Subcutaneous adipose tissue (tissue), 4 donors: ENCODE data around the gene MSI2. TPM values are rescaled to one million over a fixed set of nuclear protein-coding genes. Genes with fewer than 3 reads are reported as not detected.

Source experiments
- total RNA-seq, 4 donors: library from RNA; depleted of rRNA; stranded (reverse); fragments of >200 nt; gene quantifications; one replicate each; pipeline ENCODE4 v1.1.0, GENCODE V29; 2016
- TF ChIP-seq, protein P1 (sequence below): fragments of 450-650 bp; IDR thresholded peaks from one replicate; pipeline ENCODE4 v1.5.1; 2016; ENCODE audit warnings: low read depth, mild to moderate bottlenecking, control low read depth, antibody characterized with exemption, moderate library complexity

The MSI2 gene
- total RNA-seq, 4 donors from 2014 or later: 9.5 to 12.9 (median 10.9) TPM

DNA sequence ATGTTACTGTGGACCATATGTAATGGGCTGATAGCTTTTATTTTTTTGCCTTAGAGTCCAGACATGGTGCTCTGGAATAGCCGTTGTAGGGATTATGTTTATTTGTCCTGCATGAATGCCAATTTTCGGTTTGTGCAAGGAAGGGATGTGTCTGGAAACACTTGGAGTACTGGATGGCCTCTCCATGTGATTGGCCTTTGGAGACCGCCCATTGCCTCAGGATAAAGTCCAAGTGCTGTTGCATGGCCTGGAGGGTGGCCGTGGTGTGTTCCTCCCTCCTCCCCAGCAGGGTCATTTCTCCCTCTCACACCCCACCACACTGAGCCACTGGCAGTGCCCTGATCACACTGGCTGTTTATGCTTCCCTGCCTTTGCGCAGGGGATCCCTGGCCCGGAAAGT, 93.9 kb downstream of the MSI2 start:
- TF ChIP-seq, protein P1, sequence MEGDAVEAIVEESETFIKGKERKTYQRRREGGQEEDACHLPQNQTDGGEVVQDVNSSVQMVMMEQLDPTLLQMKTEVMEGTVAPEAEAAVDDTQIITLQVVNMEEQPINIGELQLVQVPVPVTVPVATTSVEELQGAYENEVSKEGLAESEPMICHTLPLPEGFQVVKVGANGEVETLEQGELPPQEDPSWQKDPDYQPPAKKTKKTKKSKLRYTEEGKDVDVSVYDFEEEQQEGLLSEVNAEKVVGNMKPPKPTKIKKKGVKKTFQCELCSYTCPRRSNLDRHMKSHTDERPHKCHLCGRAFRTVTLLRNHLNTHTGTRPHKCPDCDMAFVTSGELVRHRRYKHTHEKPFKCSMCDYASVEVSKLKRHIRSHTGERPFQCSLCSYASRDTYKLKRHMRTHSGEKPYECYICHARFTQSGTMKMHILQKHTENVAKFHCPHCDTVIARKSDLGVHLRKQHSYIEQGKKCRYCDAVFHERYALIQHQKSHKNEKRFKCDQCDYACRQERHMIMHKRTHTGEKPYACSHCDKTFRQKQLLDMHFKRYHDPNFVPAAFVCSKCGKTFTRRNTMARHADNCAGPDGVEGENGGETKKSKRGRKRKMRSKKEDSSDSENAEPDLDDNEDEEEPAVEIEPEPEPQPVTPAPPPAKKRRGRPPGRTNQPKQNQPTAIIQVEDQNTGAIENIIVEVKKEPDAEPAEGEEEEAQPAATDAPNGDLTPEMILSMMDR: no peak

- TF ChIP-seq, protein P1: no peak
Observed at GRCh38 chr17:57352665-57353175, 96.4 kb downstream of the MSI2 start.

- TF ChIP-seq, protein P1: no peak
Observed at GRCh38 chr17:57354673-57355072, 98.3 kb downstream of the MSI2 start.

GRCh38 chr17:57355090-57355859, 99.0 kb downstream of the MSI2 start:
- TF ChIP-seq, protein P1: no peak

GRCh38 chr17:57356153-57356718, 99.9 kb downstream of the MSI2 start:
- TF ChIP-seq, protein P1: no peak

DNA sequence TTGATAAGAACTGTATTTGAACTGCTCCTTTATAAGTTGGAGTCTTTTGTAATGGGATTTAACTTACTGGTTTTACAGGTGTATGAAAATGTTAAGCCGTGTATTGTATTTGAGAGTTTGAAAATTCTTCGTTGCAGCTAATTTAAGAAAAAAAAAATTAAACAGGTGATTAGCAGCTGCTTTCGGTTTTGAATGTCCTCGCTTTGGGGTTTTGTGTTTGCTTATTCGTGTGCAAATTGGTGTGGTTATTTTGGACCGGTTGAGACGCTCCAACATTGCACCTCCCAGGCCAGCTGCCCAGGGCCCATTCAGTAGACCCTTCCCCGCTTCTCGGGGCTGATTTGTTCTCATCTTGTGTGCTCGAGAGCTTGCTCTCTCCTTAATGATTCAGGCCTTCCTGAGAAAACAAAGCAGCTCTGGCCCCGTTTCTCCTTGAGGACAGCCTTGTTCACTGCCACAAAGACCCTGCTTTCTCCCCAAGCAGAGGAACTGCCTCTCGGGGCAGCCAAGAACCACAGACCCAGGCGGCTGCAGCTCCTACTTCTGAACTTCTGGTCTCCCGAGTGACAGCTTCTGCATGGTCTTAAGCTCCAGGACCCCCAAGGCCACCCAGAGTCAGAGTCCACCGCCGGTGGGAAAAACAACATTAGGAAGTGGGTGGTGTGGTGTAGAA, 100.5 kb downstream of the MSI2 start:
- TF ChIP-seq, protein P1: no peak

DNA sequence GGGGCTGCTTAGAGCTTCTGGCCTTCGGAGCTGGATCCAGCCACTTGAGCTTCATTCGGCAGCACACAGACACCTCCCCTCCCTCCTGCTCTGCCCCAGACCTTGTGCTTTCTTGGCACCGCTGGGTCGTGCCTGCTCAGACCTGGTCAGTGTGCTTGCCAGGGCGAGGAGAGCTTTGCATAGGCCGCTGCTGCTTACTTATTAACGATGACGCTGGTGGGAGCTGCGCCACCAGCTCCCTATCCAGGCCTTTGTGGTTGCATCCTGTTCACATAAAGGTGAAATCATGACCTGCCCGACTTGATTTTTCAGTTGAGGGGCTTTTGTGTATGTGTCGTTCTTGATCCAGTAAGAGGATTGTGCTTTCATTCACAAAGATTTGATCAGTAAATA, 101.1 kb downstream of the MSI2 start:
- TF ChIP-seq, protein P1: no peak
